NCI-H2171 treated with DMSO at 0.1 percent for 48 hours (cell line): ENCODE results near the gene INO80.
A peak's percentile ranks its signal among the peaks of the same experiment; 100 is the strongest.
"Not testable (repeated sequence)": the region's sequence is repeated elsewhere in the genome, so short reads cannot be mapped to it uniquely, and the experiment has no call there.

Experiments used
- DNase-seq: peaks from one replicate; lab custom pipeline; 2025; lab: John Stamatoyannopoulos, UW

The INO80 gene

DNA sequence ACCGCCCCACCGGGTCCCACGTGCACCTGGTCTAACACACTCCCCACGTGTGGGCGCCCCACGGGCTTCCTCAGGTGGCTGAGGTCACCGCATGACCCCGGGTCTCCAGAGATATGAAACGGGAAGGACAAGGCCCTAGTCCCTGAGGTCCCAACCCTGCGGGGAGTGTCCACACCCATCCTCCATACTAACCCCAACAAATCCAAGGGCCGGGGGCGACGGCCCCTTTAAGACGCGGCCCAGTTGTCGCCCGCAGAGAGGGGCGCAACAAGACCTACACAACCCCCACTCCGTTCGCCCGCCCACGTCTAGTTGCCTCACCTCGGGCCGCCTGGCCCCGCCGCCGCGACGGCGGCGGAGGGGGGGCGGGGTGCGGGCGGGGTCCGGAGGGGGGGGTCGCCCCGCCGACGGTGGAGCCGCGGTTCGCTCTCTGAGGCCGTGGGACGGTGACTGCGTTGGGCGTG lies 396 bp downstream of the INO80 start:
- DNase-seq: peak; percentile 65

GRCh38 chr15:41115161-41115651 lies 874 bp downstream of the INO80 start:
- peak; percentile 59 for DNase-seq

GRCh38 chr15:41106947-41107346 lies 9.1 kb downstream of the INO80 start:
- no peak for DNase-seq

- no peak for DNase-seq
Observed at GRCh38 chr15:41105348-41106334, 10.4 kb downstream of the INO80 start.

GRCh38 chr15:41104234-41104633 lies 11.8 kb downstream of the INO80 start:
- peak; percentile 9 for DNase-seq

GRCh38 chr15:41102854-41103253 lies 13.2 kb downstream of the INO80 start:
- DNase-seq: no peak

DNA sequence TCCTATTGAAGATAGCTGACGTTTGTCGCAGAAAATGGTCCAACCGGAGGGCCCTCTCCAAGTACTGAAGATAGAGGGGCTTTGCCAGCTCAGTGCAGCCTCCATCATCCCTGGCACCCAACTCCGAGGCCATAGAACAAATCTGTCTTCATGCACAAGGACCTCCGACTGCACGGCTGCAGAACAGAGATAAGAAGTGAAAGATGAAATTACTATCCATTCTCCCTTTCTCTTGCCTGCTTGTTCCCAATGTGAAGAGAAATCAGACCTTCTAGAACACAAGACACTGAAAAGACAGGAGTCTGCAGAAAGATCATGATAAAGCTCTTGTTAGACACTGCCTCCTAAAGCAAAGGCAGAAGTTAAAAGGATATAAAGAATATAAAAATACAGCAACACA lies 19.9 kb downstream of the INO80 start:
- no peak for DNase-seq

DNA sequence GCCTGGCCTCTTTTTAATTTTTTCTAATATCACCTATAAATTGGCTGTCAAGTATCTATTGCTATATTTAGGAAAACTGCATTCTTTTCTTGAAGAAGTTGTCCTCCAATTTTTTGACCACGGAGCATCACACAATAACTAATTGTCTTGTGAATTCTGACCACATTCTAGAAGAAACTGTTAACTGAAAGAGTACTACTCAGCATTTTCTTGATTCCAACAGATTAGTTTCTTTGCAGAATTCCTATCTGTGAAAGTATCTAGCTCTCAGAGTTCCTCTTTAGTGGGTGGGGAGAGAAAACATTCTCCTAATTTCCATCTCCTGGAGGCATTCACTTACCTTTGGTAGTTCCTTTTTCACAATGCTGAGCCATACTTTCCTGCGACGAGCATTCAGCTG lies 31.1 kb downstream of the INO80 start:
- DNase-seq: no peak

- no peak for DNase-seq
Observed at GRCh38 chr15:41080144-41080543, 35.9 kb downstream of the INO80 start.

GRCh38 chr15:41079717-41080116 lies 36.4 kb downstream of the INO80 start:
- no peak for DNase-seq

- not testable (repeated sequence) for DNase-seq
Observed at GRCh38 chr15:41078879-41079278, 37.2 kb downstream of the INO80 start.

GRCh38 chr15:41078125-41078524 lies 38.0 kb downstream of the INO80 start:
- DNase-seq: no peak

- DNase-seq: no peak
Observed at GRCh38 chr15:41073028-41073427, 43.1 kb downstream of the INO80 start.

DNA sequence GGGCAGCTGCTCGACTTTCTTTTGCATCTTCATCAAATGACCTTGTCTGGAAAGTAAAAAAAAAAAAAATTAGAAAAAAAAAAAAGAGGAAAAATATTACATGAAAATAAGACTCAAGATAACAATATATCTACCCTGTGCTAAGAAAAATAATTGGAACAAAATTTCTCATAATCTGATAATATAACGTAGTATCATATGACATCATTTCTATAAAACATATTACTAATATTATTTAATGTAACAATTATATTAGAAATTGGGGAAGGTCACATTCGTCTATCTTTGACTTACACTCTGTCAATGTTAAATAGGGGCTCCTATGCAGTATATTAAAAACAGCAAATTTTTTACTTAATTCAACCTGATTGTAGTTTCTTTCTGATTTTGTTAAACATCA lies 44.1 kb downstream of the INO80 start:
- no peak for DNase-seq

DNA sequence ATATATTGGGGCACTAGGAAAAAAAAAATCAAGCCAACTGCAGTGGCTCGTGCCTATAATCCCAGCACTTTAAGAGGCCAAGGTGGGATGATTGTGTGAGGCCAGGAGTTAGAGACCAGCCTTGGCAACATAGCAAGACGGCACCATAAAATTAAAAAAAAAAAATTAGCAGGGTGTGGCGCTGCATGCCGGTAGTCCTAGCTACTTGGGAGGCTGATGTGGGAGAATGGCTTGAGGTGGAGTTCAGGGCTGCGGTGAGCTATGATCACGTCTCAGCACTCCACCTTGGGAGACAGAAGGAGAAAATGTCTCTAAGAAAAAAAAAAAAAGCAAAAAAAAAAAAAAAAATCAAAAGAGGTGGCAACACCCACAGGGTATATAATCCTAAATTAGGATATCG lies 49.6 kb downstream of the INO80 start:
- no peak for DNase-seq

DNA sequence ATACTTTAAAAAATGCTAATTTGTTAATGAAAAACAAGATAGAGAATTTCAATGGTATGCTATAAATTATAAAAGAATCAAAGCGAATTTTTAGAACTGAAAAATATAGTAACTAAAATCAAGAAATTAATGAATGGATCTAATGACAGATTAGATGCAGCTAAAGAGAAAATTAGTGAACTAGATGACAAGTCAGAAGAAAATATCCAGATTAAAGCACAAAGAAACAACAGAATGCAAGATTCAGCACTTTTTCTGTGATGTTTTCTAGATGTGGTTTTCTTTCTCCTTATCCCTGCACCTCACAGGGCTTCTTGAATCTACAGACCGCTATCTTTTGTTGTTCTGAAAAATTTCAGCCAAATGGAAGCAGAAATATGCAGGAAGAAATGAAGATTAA lies 54.4 kb downstream of the INO80 start:
- DNase-seq: no peak

- no peak for DNase-seq
Observed at GRCh38 chr15:41060505-41060904, 55.6 kb downstream of the INO80 start.

GRCh38 chr15:41056810-41057209 lies 59.3 kb downstream of the INO80 start:
- DNase-seq: no peak

DNA sequence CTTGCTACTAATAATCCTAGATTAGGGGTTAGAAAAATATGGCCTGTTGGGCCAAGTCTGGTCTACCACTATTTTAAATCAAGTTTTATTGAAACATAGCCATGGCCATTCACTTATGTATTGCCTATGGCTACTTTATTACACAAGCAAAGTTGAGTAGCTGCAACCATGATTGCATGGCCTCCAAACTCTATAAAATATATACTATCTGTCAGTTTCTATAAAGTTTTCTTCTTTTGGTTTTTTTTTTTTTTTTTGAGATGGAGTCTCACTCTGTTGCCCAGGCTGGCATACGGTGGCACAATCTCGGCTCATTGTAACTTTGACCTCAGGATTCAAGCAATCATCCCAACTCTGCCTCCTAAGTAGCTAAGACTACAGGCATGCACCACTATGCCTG lies 60.4 kb downstream of the INO80 start:
- no peak for DNase-seq

GRCh38 chr15:41051139-41051538 lies 64.9 kb downstream of the INO80 start:
- DNase-seq: no peak

- no peak for DNase-seq
Observed at GRCh38 chr15:41048852-41049251, 67.2 kb downstream of the INO80 start.

GRCh38 chr15:41048397-41048796 lies 67.7 kb downstream of the INO80 start:
- no peak for DNase-seq

- DNase-seq: no peak
Observed at GRCh38 chr15:41047474-41047873, 68.6 kb downstream of the INO80 start.
